HTR-8/SVneo (cell line): ENCODE measurements around the gene ADAMTS2.

ENCODE experiments used
- DNase-seq: peaks from one replicate; pipeline ENCODE4 v3.0.0; 2011; ENCODE audit warnings: low spot score, mixed read lengths; ENCODE audit not compliant: insufficient read length
- FAIRE-seq: peaks from 2 replicates; lab custom pipeline; 2011; peaks lifted over from hg19 to GRCh38; lab: Jason Lieb, UNC

The ADAMTS2 gene

GRCh38 chr5:179241764-179242370, 103.4 kb downstream of the ADAMTS2 start:
- DNase-seq: no peak
- no peak for FAIRE-seq

GRCh38 chr5:179241175-179241574, 104.1 kb downstream of the ADAMTS2 start:
- FAIRE-seq: no peak

GRCh38 chr5:179240561-179240960, 104.7 kb downstream of the ADAMTS2 start:
- FAIRE-seq (no peak), DNase-seq (no peak)

More at GRCh38 chr5:179241175-179241574, 104.1 kb downstream of the ADAMTS2 start:
- DNase-seq: no peak

GRCh38 chr5:179239256-179240135, 105.8 kb downstream of the ADAMTS2 start:
- FAIRE-seq (no peak), DNase-seq (no peak)

- FAIRE-seq: no peak
- no peak for DNase-seq
Measured at GRCh38 chr5:179238628-179238970, 106.7 kb downstream of the ADAMTS2 start.

GRCh38 chr5:179237770-179238627, 107.3 kb downstream of the ADAMTS2 start:
- FAIRE-seq: no peak
- no peak for DNase-seq

GRCh38 chr5:179235416-179236400, 109.6 kb downstream of the ADAMTS2 start:
- no peak for DNase-seq
- FAIRE-seq: no peak

GRCh38 chr5:179234563-179235135, 110.6 kb downstream of the ADAMTS2 start:
- no peak for FAIRE-seq
- no peak for DNase-seq

GRCh38 chr5:179233909-179234562, 111.2 kb downstream of the ADAMTS2 start:
- no peak for DNase-seq
- FAIRE-seq: no peak

GRCh38 chr5:179232091-179232735, 113.0 kb downstream of the ADAMTS2 start:
- FAIRE-seq (no peak), DNase-seq (no peak)

- DNase-seq (no peak), FAIRE-seq (no peak)
Measured at GRCh38 chr5:179231309-179231708, 114.0 kb downstream of the ADAMTS2 start.

- DNase-seq: no peak
- no peak for FAIRE-seq
Measured at GRCh38 chr5:179230061-179230461, 115.2 kb downstream of the ADAMTS2 start.

- FAIRE-seq (no peak), DNase-seq (no peak)
Measured at GRCh38 chr5:179229331-179229831, 115.9 kb downstream of the ADAMTS2 start.

GRCh38 chr5:179228341-179229121, 116.7 kb downstream of the ADAMTS2 start:
- no peak for DNase-seq
- no peak for FAIRE-seq

GRCh38 chr5:179227580-179228311, 117.5 kb downstream of the ADAMTS2 start:
- DNase-seq (no peak), FAIRE-seq (no peak)

- DNase-seq (no peak), FAIRE-seq (no peak)
Measured at GRCh38 chr5:179227229-179227579, 118.1 kb downstream of the ADAMTS2 start.

- FAIRE-seq: no peak
- DNase-seq: no peak
Measured at GRCh38 chr5:179226696-179227095, 118.6 kb downstream of the ADAMTS2 start.
